Mucosa of gallbladder (tissue), 1 donor: Measurements from ENCODE around the gene CEP290. TPM values are rescaled to one million over a fixed set of nuclear protein-coding genes. Genes with fewer than 3 reads are reported as not detected.
A peak's percentile ranks its signal among the peaks of the same experiment; 100 is the strongest.
"Not testable (repeated sequence)": the region's sequence is repeated elsewhere in the genome, so short reads cannot be mapped to it uniquely, and the experiment has no call there.

ENCODE experiments used
- DNase-seq: peaks from one replicate; pipeline ENCODE4 v3.0.0-alpha.2; 2020; ENCODE audit warnings: low spot score
- total RNA-seq: library from RNA; stranded (reverse); gene quantifications from one replicate; pipeline ENCODE4 v1.2.1, GENCODE V29; 2021
- donor health status: DM: no; HTN: no; CAD: no.

The CEP290 gene
- total RNA-seq, 1 donor from 2014 or later: 11.5 TPM

- no peak for DNase-seq
Measured at GRCh38 chr12:88056571-88056970, 85.3 kb downstream of the CEP290 start.

GRCh38 chr12:88052686-88053085 lies 89.2 kb downstream of the CEP290 start:
- DNase-seq: no peak

GRCh38 chr12:88044035-88044434 lies 97.9 kb downstream of the CEP290 start:
- DNase-seq: no peak

- no peak for DNase-seq
Measured at GRCh38 chr12:88037770-88038169, 104.1 kb downstream of the CEP290 start.

- no peak for DNase-seq
Measured at GRCh38 chr12:88036353-88036965, 105.4 kb downstream of the CEP290 start.

DNA sequence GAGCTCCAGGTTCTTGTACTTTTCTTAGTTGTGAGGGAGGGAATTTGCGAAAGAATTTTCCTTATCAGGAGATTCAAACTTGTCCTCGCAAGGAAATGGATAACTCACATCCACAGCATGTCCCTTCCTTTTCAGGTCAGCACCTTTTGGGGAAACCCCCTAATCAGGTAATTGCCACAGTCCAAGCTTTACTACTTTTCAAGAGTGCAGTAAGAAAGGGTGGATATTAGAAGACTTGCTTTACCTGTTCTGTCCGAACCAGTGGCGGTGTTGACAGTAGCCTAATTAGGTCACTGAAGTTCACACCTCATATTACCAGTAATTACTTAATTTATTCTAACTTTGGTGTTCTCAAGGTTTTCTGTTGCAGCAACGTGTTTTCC lies 106.0 kb downstream of the CEP290 start:
- DNase-seq: no peak

- peak; percentile 91 for DNase-seq
Measured at GRCh38 chr12:88035271-88035906, 106.5 kb downstream of the CEP290 start.

- DNase-seq: not testable (repeated sequence)
Measured at GRCh38 chr12:88031161-88031560, 110.7 kb downstream of the CEP290 start.

DNA sequence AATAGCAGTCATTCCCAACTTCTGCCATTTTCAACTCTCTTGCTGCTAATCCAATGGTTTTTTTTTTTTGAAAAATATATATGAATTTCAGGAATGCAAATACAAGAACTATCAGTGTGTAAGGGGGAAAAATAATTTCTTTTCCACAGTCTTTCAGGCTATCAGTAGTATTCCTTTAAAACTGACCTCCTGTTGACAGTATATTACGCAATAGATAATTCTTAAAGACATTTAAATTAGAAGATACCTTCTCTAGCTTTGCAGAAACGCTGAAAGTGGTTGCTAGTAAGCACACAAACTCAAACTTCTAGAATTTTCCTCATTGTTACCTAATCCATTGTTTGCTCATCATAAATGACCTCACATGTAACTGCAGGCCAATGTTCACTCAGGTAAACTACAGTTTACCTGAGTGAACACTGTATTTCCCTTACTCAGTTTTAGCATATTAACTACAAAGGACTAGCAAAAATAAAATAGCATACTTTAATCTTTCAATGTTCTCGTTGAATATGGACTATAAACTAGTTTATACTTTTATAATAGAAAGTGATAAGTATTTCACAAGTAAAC lies 112.7 kb downstream of the CEP290 start, which contains the start of gene C12orf50:
Gene C12orf50, minus strand, starts transcription at position 309 of the 573 bp plus-strand sequence. CDS start 2,439 bp downstream, outside the sequence.
- DNase-seq: no peak

- DNase-seq: no peak
Measured at GRCh38 chr12:88026196-88026595, 115.7 kb downstream of the CEP290 start.

GRCh38 chr12:88017964-88018363 lies 123.9 kb downstream of the CEP290 start:
- no peak for DNase-seq

GRCh38 chr12:88015825-88016224 lies 126.1 kb downstream of the CEP290 start:
- no peak for DNase-seq

DNA sequence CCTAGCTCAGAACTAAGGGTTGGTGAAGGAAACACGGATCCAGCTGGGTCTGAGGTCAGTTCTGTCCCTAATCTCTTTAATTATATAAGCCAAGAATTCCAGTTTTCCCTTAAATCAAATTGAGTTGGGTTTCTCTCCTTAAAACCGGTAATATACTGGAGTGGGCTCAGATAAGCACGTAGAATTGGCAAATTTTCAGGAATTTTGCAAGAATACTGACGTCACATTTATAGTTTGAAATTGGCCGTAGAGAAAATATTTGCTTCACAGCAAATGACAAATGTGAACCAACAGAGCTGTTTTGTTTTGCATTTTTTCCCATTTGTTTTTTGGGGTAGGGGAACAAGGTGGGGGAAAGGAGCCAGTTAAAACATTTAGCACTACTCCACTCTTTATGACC lies 130.1 kb downstream of the CEP290 start:
- DNase-seq: no peak

- DNase-seq: no peak
Measured at GRCh38 chr12:88006351-88006750, 135.5 kb downstream of the CEP290 start.

- DNase-seq: no peak
Measured at GRCh38 chr12:88001327-88001726, 140.6 kb downstream of the CEP290 start.

Other genes starting within 250 kb of the CEP290 start
- gene C12orf50, start 112.7 kb downstream of the CEP290 start, total RNA-seq: 0.12 TPM
- gene TMTC3, start 219 bp upstream of the CEP290 start, total RNA-seq: 22.6 TPM